H9 (cell line): ENCODE data around the gene RPS26. TPM values are rescaled to one million over a fixed set of nuclear protein-coding genes. Genes with fewer than 3 reads are reported as not detected.

Experiments used
- DNase-seq: peaks from one replicate; pipeline ENCODE4 v3.0.0-alpha.2; 2017
- H2AFZ ChIP-seq: one replicate; pipeline ENCODE4 v1.6.1; 2013; ENCODE audit warnings: mild to moderate bottlenecking, low read length, control low read depth, moderate library complexity
- H2AK5ac ChIP-seq: 2 replicates; pipeline ENCODE4 v1.6.1; 2013; ENCODE audit warnings: low read length, control low read depth, mixed read lengths; ENCODE audit not compliant: insufficient read length
- H2BK120ac ChIP-seq: one replicate; pipeline ENCODE4 v1.6.1; 2013; ENCODE audit warnings: low read depth, mild to moderate bottlenecking, low read length, control low read depth, inconsistent platforms; ENCODE audit not compliant: poor library complexity, severe bottlenecking
- H2BK12ac ChIP-seq: 2 replicates; pipeline ENCODE4 v1.6.1; 2013; ENCODE audit warnings: low read length, control low read depth, mixed read lengths, low read depth; ENCODE audit not compliant: insufficient read length
- H2BK15ac ChIP-seq: 2 replicates; pipeline ENCODE4 v1.6.1; 2013; ENCODE audit warnings: low read depth, low read length, control low read depth
- H2BK20ac ChIP-seq: one replicate; pipeline ENCODE4 v1.6.1; 2013; ENCODE audit warnings: low read depth, mild to moderate bottlenecking, low read length, control low read depth, inconsistent platforms; ENCODE audit not compliant: poor library complexity, severe bottlenecking
- H2BK5ac ChIP-seq: 2 replicates; pipeline ENCODE4 v1.6.1; 2013; ENCODE audit warnings: low read length, control low read depth, mixed read lengths; ENCODE audit not compliant: insufficient read length
- H3K14ac ChIP-seq: 2 replicates; pipeline ENCODE4 v1.6.1; 2013; ENCODE audit warnings: low read length, control low read depth; ENCODE audit not compliant: insufficient read depth
- H3K18ac ChIP-seq: 2 replicates; pipeline ENCODE4 v1.6.1; 2013; ENCODE audit warnings: low read depth, mild to moderate bottlenecking, mixed read lengths, low read length, control low read depth; ENCODE audit not compliant: insufficient read length
- H3K23ac ChIP-seq: 2 replicates; pipeline ENCODE4 v1.6.1; 2013; ENCODE audit warnings: low read length, control low read depth, mixed read lengths, low read depth; ENCODE audit not compliant: insufficient read length
- H3K23me2 ChIP-seq: 2 replicates; pipeline ENCODE4 v1.6.1; 2013; ENCODE audit warnings: low read depth, mild to moderate bottlenecking, mixed read lengths, low read length, control low read depth; ENCODE audit not compliant: insufficient read length, poor library complexity, severe bottlenecking
- H3K27ac ChIP-seq: 2 replicates; pipeline ENCODE4 v1.5.1; 2013; ENCODE audit warnings: low read length, control low read depth, mixed read lengths, low read depth; ENCODE audit not compliant: insufficient read length
- H3K27me3 ChIP-seq: 2 replicates; pipeline ENCODE4 v1.6.1; 2013; ENCODE audit warnings: low read length, control low read depth, inconsistent platforms; ENCODE audit not compliant: insufficient read depth
- H3K4ac ChIP-seq: 2 replicates; pipeline ENCODE4 v1.6.1; 2013; ENCODE audit warnings: low read depth, mild to moderate bottlenecking, control low read depth, inconsistent platforms, low read length, moderate library complexity
- H3K4me1 ChIP-seq: 2 replicates; pipeline ENCODE4 v1.6.1; 2013; ENCODE audit warnings: low read length, control low read depth, inconsistent platforms; ENCODE audit not compliant: insufficient read depth
- H3K4me2 ChIP-seq: 2 replicates; pipeline ENCODE4 v1.6.1; 2013; ENCODE audit warnings: low read length, control low read depth, mixed read lengths; ENCODE audit not compliant: insufficient read length, insufficient read depth
- H3K56ac ChIP-seq: 2 replicates; pipeline ENCODE4 v1.6.1; 2013; ENCODE audit warnings: low read depth, mild to moderate bottlenecking, mixed read lengths, low read length, control low read depth; ENCODE audit not compliant: insufficient read length
- H3K79me1 ChIP-seq: 2 replicates; pipeline ENCODE4 v1.6.1; 2013; ENCODE audit warnings: low read depth, mild to moderate bottlenecking, moderate library complexity, low read length, control low read depth, inconsistent platforms; ENCODE audit not compliant: insufficient read depth, poor library complexity, severe bottlenecking
- H3K79me2 ChIP-seq: 2 replicates; pipeline ENCODE4 v1.6.1; 2013; ENCODE audit warnings: low read length, control low read depth, inconsistent platforms; ENCODE audit not compliant: insufficient read depth
- H3K9ac ChIP-seq: 2 replicates; pipeline ENCODE4 v1.6.1; 2013; ENCODE audit warnings: low read length, control low read depth, mixed read lengths; ENCODE audit not compliant: insufficient read length; ENCODE audit errors: extremely low read depth
- H3K9me3 ChIP-seq: one replicate; pipeline ENCODE4 v1.6.1; 2013; ENCODE audit warnings: low read depth, low read length, inconsistent platforms; ENCODE audit not compliant: control insufficient read depth
- H3T11ph ChIP-seq: one replicate; pipeline ENCODE4 v1.6.1; 2013; ENCODE audit warnings: mild to moderate bottlenecking, low read length, control low read depth, inconsistent platforms
- H4K20me1 ChIP-seq: one replicate; pipeline ENCODE4 v1.6.1; 2013; ENCODE audit not compliant: control insufficient read depth, insufficient read length, insufficient read depth
- H4K5ac ChIP-seq: 2 replicates; pipeline ENCODE4 v1.6.1; 2013; ENCODE audit warnings: low read depth, mild to moderate bottlenecking, mixed read lengths, low read length, control low read depth; ENCODE audit not compliant: insufficient read length
- H4K8ac ChIP-seq: replicated peaks from 2 replicates; pipeline ENCODE4 v1.6.1; 2013; ENCODE audit warnings: low read length, control low read depth, mixed read lengths, low read depth; ENCODE audit not compliant: insufficient read length
- H4K91ac ChIP-seq: 2 replicates; pipeline ENCODE4 v1.6.1; 2013; ENCODE audit warnings: low read depth, mild to moderate bottlenecking, moderate library complexity, mixed read lengths, low read length, control low read depth; ENCODE audit not compliant: insufficient read length
- H3K27ac Mint-ChIP-seq, 3 experiments: 2 replicates in 2 of 3; 3 replicates in 1 of 3; pipeline ENCODE4 v1.8.0; 2020 to 2021; ENCODE audit warnings: mixed read lengths in 3 of 3, mild to moderate bottlenecking in 1 of 3, moderate library complexity in 1 of 3
- H3K27me3 Mint-ChIP-seq: 2 replicates; pipeline ENCODE4 v1.8.0; 2021; ENCODE audit warnings: low read depth, mild to moderate bottlenecking, moderate library complexity, mixed read lengths
- H3K36me3 Mint-ChIP-seq, 3 experiments: 2 replicates in 2 of 3; 3 replicates in 1 of 3; pipeline ENCODE4 v1.8.0; 2020 to 2021; ENCODE audit warnings: low read depth in 3 of 3, mixed read lengths in 3 of 3; ENCODE audit not compliant: insufficient read depth in 1 of 3
- H3K4me1 Mint-ChIP-seq, 2 experiments: 2 replicates each; pipeline ENCODE4 v1.8.0; 2020; ENCODE audit warnings: mixed read lengths in 2 of 2
- H3K4me3 Mint-ChIP-seq, 2 experiments: 2 replicates in 1 of 2; 3 replicates in 1 of 2; pipeline ENCODE4 v1.8.0; 2020 to 2021; ENCODE audit warnings: mild to moderate bottlenecking in 2 of 2, mixed read lengths in 2 of 2, moderate library complexity in 1 of 2
- H3K9me3 Mint-ChIP-seq, 2 experiments: 2 replicates in 1 of 2; 3 replicates in 1 of 2; pipeline ENCODE4 v1.8.0; 2020; ENCODE audit warnings: mild to moderate bottlenecking in 2 of 2, mixed read lengths in 2 of 2, moderate library complexity in 1 of 2
- WGBS: extraction: QIAGEN DNeasy Blood & Tissue Kit; methylation state at CpG from one replicate; pipeline ENCODE4 v1.1.7; 2013; ENCODE audit warnings: missing lambda C conversion rate, low lambda C conversion rate, mixed read lengths; ENCODE audit not compliant: insufficient read length; ENCODE audit errors: extremely low coverage; 5-methylcytosine and 5-hydroxymethylcytosine counted together
- total RNA-seq: library from RNA; stranded (reverse); gene quantifications from 2 replicates; pipeline ENCODE4 v1.2.1, GENCODE V29; 2021
- TF ChIP-seq, protein P1 (sequence below): fragments of 200-600 bp; sonication (generic); conservative IDR thresholded peaks from 3 replicates; pipeline ENCODE4 v1.8.0; 2021; ENCODE audit warnings: antibody characterized with exemption, mild to moderate bottlenecking

RPS26 gene
- total RNA-seq, 1 experiment from 2014 or later, result 51.9 TPM

DNA sequence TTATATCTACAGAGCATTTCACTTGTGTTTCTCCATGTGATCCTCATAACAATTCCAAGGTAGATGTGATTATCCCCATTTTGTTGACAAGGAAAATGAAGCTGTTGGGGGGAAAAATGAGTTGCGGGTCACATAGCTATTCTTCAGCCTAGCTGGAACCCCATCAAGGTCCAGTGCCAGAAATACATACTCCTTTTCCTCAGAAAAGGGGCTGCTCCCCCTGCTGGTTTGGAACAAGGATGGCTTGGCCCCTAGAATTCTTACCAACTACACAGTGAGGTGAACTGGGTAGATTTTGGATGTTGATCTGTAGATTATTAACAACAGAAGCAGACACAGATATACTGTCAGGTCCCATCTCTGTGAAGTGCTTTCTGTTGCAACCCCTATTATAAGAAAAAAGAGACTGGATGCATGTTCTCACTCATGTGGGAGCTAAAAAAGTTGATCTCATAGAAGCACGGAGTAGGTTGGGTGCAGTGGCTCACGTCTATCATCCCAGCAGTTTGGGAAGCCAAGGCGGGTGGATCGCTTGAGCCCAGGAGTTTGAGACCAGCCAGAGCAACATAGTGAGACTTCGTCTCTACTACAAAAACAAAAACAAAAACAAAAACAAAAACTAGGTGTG lies 11.9 kb upstream of the RPS26 start:
- no peaks in the 10 kb centered on the region for H3K9me3 Mint-ChIP-seq
- Histone ChIP-seq H3T11ph (no peak overlapping the region), H3K4me1 (no peaks in the 10 kb centered on the region), H2BK5ac (no peak overlapping the region), H2BK20ac (no peak overlapping the region), H4K5ac (no peak overlapping the region), H3K23ac (no peak overlapping the region), H3K79me1 (no peaks in the 10 kb centered on the region), H3K23me2 (no peaks in the 10 kb centered on the region), H4K91ac (no peak overlapping the region), H3K56ac (no peak overlapping the region), H3K9me3 (no peaks in the 10 kb centered on the region), H3K27me3 (no peaks in the 10 kb centered on the region), H4K8ac (no peak overlapping the region), H3K4me2 (no peak overlapping the region), H3K18ac (no peak overlapping the region), H2BK120ac (no peak overlapping the region), H3K79me2 (no peaks in the 10 kb centered on the region), H3K4ac (no peak overlapping the region), H2BK15ac (no peak overlapping the region), H4K20me1 (no peaks in the 10 kb centered on the region), H3K27ac (no peak overlapping the region), H3K14ac (no peak overlapping the region), H2BK12ac (no peak overlapping the region), H2AFZ (no peak overlapping the region), H2AK5ac (no peak overlapping the region), H3K9ac (no peak overlapping the region)
- no peak overlapping the region for H3K4me3 Mint-ChIP-seq
- DNase-seq, result peak; percentile 48
- TF ChIP-seq, protein P1, sequence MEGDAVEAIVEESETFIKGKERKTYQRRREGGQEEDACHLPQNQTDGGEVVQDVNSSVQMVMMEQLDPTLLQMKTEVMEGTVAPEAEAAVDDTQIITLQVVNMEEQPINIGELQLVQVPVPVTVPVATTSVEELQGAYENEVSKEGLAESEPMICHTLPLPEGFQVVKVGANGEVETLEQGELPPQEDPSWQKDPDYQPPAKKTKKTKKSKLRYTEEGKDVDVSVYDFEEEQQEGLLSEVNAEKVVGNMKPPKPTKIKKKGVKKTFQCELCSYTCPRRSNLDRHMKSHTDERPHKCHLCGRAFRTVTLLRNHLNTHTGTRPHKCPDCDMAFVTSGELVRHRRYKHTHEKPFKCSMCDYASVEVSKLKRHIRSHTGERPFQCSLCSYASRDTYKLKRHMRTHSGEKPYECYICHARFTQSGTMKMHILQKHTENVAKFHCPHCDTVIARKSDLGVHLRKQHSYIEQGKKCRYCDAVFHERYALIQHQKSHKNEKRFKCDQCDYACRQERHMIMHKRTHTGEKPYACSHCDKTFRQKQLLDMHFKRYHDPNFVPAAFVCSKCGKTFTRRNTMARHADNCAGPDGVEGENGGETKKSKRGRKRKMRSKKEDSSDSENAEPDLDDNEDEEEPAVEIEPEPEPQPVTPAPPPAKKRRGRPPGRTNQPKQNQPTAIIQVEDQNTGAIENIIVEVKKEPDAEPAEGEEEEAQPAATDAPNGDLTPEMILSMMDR, result peak; percentile 77
- peak overlapping the region in 1 of 3 experiments; percentile 64; a peak in 2 of 7 replicates for H3K27ac Mint-ChIP-seq
- no CpG with 5 or more reads among the region's 6 CpGs for WGBS
- no peaks in the 10 kb centered on the region for H3K27me3 Mint-ChIP-seq
- H3K4me1 Mint-ChIP-seq, result no peaks in the 10 kb centered on the region
- peaks cover 25 to 77% (median 64%) of the 10 kb centered on the region in 3 experiments; a peak in 6 of 7 replicates for H3K36me3 Mint-ChIP-seq
